CD4-positive, alpha-beta T cell treated with Interleukin-17A for 4 hours (primary cell): ENCODE data around the gene KRTAP19-3.
"Not testable (repeated sequence)": the region's sequence is repeated elsewhere in the genome, so short reads cannot be mapped to it uniquely, and the experiment has no call there.

Experiments
- DNase-seq: peaks from one replicate; pipeline ENCODE4 v3.0.0-alpha.2; 2020; ENCODE audit warnings: mixed read lengths

The KRTAP19-3 gene

DNA sequence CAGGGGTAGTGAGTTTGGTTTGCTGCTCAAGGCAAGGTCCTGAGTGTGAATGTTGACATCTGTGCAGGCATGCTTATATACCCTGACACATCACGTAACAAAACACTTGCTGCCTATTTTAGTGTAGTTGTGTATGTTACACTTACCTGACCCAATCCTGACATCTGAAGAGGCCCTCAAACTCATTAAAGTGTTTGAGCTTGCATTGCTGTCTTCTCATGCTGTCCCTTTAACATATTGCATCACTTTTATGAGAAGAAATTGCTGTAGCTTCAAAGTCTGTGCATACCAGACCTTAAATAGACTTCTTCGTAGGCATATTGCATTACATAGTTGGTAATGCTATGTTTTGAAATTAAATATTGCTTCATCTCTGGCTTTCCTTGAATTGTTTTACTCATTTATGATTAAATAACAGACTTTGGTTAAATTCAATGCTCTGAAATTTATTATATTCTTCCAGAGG is at the start of gene KRTAP19-3:
KRTAP19-3 (minus strand) TSS at position 51 of the 466 bp plus-strand sequence. CDS start 56 bp downstream, outside the sequence.
- no peak for DNase-seq

DNA sequence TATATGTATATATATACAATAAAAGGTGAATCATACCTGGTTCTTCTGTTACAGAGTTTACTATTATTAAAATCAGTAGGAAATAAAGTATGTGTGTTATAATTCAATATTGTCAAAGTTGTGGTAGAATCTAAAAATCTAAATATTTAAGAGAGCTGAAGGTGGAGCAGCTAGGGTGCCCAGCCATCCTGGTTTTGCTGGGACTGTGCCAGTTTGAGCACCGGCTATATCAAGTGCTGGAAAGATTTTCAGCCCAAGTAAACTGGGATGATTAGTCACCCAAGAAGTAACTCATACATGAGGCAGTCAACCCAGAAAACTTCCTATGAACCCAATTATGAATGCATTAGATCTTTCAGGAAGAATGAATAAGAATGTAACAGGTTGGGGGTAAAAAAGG is 27.1 kb upstream of the KRTAP19-3 start:
- DNase-seq: no peak

DNA sequence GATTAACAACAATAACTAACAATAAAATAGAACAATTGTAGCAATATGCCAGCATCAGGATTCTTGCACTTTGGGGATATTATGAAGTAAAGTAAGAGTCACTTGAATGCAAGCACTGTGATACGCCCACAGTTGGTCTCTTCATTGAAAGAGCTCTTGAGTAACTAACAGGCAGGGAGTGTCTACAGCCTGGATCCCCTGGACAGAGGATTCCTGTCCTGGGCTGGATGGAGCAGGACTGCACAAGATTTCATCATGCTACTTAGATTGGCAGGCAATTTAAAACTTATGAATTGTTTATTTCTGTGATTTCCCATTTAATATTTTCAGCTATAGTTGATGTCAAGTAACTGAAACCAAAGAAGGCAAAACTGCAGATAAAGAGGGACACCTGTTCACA is 23.9 kb upstream of the KRTAP19-3 start:
- no peak for DNase-seq

DNA sequence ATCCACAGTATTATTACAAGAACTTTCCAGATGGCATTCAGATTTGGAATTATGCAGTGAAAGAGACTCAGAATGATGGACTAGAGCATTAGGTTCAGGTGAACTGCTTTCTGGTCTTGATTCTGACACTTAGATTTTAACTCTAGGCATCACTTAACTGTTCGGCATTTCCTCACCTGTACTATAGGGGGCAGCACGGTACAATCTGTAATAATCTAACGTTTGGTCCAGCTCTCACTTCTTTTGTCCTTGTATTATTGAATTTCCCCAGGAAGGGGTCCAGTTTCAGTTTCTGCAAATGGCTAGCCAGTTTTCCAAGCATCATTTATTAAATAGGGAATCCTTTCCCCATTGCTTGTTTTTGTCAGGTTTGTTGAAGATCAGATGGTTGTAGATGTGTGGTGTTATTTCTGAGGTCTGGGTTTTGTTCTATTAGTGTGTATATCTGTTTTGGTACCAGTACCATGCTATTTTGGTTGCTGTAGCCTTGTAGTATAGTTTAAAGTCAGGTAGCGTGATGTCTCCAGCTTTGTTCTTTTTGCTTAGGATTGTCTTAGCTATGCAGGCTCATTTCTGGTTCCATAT is 13.9 kb upstream of the KRTAP19-3 start:
- DNase-seq: not testable (repeated sequence)

DNA sequence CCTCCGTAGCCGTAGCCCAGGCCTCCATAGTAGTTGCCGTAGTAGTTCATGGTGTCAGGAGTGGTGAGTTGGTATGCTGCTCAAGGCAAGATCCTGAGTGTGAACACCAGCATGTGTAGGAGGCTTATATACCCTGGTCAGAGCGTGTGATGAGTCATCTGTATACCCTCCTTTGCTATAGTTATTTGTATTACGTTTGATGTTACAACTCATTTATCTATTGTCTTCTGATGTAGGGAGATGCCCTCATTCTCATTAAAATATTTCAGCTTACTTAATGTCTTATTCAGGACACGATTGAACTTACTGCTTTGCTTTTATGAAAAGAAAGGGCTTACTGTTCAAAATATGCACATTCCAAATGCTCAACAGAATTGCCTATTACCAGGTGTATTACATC is 10.2 kb upstream of the KRTAP19-3 start, which contains the start of gene KRTAP19-5:
KRTAP19-5 (minus strand) TSS at position 101 of the 400 bp plus-strand sequence; CDS start at position 50, 51 bp downstream.
- DNase-seq: no peak

DNA sequence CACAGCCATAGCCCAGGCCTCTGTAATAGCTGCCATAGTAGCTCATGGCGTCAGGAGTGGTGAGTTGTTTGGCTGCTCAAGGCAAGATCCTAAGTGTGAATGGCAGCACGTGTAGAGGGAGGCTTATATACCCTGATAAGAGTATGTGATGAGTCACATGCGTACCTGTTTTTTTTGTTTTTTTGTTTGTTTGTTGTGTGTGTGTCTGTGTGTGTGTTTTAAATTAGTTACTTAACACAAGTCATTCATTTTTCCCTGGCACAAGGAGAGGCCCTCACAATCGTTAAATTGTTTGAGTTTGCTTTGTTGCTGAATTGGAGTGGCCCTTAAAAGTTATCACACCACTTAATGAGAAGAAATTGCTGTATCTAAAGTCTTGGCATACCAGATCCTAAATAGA is 5.3 kb upstream of the KRTAP19-3 start, which contains the start of gene KRTAP19-4:
KRTAP19-4 (minus strand) TSS at position 101 of the 400 bp plus-strand sequence; CDS start at position 46, 55 bp downstream.
- DNase-seq: no peak

DNA sequence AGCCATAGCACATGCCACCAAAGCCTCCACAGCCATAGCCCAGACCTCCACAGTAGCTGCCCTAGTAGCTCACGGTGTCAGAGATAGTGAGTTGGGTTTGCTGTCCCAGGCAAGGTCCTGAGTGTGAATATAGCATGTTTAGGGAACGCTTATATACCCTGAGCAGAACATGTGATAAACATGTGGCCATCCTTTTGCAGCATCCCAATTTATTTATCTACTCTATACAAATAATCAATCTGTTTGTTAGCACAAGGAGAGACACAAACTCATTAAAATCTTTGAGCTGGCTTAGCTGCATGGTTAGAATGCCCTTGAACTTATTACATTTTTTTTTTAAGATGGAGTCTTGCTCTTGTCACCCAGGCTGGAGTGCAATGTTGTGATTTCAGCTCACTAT is 4.5 kb downstream of the KRTAP19-3 start, which contains the start of gene KRTAP19-2:
KRTAP19-2 (minus strand) TSS at position 101 of the 400 bp plus-strand sequence; CDS start at position 13, 88 bp downstream.
- DNase-seq: no peak

DNA sequence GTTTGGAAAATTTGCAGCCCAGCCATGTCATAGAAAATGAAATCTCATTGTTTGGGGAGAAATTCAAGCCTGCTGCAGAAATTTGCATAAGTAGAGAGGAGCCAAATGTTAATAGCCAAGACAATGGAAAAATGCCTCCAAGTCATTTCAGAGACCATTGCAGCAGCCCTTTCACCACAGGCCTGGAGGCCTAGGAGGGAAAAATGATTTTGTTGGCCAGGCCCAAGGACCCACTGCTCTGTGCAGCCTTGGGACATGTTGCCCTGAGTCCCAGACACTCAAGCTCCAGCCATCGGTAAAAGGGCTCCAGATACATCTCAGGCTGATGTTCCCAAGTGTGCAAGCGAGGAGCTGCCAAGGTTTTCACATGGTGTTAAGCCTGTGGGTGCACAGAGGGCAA is 5.6 kb downstream of the KRTAP19-3 start:
- no peak for DNase-seq

DNA sequence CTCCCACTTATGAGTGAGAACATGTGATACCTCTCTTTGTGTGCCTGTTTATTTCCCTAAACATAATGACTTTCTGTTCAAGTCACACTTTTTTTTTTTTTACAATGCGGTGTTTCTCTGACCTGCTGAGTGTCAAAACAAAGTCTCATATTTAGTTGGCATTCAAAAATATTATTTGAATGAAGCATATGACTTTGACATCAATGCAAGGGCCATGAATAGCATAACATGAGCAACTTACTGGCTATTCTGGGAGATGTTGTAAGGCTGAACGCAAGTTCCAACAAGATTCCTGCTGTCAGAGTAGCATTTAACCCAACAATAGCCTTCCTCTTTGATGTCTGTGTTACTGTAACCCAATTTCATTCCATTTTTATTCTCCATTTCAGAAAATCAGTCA is 9.7 kb downstream of the KRTAP19-3 start:
- DNase-seq: no peak

DNA sequence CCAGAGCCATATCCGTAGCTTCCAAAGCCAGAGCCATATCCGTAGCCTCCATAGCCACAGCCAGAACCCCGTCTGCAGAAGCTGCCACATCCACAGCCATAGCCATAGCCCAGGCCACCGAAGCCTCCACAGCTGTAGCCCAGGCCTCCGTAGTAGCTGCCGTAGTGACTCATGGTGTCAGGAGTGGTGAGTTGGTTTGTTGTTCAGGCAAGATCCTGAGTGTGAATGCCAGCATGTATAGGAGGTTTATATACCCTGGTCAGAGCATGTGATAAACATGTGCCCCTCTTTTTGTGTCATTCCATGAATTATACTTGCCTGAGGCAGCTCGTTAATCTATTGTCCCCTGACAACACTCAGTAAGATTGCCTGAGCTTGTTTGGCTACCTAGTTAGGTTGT is 11.7 kb downstream of the KRTAP19-3 start, which contains the start of gene KRTAP19-1:
KRTAP19-1 (minus strand) TSS at position 223 of the 400 bp plus-strand sequence; CDS start at position 173, 50 bp downstream.
- no peak for DNase-seq

DNA sequence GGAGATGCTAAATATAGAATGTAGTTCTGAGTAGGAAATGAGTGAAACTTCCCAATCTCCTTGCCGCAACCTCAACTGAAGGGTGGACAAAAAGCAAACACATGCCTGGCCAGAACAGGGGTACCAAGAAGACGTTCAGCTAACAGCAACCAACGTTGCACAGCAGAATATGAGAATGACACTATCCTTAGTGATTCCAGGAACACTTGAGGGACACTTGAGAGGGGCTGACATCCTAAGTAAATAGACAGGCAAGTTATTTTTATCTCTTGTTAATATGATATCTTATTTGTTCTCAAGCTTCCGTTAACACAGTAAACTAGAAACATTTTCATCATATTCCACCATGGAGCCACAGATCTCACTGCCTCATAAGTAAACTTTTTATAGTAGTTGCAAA is 12.6 kb downstream of the KRTAP19-3 start:
- no peak for DNase-seq

DNA sequence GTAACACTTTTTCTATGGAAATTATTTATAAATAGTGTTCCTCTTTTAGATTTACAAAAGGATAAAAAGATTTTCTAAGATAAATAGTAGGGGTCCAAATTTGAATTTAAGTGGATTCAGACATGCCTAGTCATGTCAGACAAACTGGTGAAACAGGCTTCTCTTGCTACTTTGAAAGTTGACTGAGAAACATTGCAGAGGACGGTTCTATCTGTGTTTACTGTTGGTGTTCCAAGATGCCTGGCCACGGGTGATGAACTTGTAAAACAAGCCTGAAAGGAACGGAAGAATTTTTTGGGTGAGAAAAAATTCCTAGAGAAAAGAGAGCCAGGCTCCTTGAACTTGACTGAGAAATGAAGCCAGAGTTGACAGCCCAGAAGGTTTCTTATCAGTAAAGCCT is 13.8 kb downstream of the KRTAP19-3 start:
- no peak for DNase-seq

DNA sequence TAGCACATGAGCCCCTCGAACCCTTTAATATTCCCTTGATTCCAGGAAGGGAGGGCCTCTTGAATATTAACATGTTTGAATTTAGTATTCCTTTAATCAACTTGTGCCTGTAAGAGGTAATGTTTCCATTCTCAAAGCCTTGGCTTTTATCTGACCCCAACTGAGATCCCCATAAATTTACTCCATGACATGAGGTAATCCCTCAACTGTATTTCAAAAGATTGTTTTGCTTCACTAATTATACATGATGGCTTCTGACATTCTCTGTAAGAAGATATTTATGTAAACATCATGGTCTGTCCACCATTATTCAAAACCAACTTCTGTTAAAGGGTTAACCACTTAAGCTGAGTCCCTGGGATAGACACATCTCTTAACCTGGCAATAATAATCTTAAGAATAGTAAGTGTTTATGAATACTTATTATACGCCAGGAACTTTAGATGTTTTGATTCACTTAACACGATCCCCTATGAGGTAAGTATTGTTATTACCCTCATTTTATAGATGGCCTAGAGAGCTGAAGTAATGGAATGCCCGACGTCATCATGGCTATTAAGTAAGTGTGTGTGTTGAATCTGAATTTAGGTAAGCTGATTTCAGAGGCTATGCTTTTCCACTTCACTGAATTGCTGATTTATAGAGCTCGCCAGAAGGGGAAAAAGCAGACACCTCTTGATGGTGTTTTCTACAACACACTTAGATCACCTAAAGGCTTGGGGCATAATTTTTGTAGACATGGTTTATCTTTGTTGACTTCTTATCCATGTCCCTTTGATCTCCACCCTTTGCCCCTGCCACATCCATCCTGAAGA is 22.7 kb downstream of the KRTAP19-3 start:
- no peak for DNase-seq

DNA sequence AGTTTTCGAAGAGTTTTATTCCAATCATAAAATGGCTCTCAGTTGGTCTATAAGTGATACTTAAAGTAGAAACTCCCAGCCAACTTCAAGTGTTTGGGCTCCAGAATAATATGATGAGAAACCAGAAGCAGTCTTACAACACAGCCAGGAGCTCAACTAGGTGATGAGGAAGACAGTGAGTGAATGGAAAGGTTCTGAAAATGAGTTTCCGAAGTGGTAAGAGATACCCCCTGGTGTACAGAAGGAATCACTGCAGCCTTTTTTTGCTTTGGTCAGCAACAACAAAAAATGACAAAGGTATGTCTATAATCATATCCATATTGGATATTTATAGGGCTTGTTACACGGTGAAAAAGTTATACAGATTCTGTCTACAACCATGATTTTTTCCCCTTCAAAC is 28.1 kb downstream of the KRTAP19-3 start:
- no peak for DNase-seq

DNA sequence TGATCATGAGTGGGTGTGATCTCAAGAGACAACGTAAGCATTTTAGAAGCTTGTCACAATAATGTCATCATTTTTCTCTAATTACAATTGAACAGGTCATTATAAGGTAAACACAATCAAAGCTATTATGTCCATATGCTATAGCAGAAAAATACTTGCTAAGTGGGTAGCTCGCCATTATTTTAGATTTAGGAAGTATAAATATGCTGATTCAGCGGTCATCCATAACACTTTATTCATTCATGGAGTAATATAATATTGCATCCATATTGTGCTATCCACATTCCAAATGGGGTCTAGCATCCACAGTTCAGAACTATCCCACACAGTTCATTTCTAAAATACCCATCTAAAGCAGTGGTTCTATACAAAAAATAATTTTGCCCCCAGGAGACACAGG is 43.3 kb downstream of the KRTAP19-3 start:
- no peak for DNase-seq

DNA sequence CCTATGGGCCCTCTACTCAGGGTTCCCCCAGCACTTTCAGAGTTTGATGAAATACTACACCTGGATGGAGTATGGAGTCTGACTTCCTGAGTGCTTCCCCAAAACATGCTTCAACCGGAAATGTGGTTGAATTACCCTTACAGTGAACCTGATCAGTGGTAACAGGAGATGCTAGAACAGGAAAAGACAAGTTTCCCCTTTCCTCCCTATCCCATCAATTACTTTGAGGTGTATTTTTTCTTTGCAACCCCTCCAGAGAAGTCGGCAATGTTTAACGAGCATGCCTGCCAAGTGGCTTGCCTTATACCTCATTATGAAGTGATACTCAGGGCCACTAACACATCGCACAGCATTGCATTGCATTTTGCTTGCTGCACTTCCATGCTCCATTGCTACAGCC is 44.8 kb downstream of the KRTAP19-3 start:
- no peak for DNase-seq

DNA sequence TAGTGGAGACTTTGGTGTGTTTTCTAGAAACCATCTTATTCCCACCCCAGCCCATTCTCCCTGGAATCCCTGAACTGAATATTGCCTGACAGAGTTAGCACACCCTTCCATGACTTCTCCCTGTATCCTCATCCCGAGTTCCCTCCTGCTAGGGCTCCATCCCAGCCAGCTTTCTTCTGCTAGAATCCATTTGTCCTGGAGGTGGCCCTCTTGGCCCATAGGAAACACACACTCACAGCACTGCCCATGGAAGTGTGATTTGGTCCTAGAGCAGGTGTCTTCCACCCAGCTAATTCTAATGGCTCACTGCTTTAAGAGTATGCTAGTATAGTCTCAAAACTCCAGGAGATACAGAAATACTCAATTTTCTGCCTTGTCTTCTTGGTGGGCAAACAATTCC is 47.6 kb downstream of the KRTAP19-3 start:
- no peak for DNase-seq

DNA sequence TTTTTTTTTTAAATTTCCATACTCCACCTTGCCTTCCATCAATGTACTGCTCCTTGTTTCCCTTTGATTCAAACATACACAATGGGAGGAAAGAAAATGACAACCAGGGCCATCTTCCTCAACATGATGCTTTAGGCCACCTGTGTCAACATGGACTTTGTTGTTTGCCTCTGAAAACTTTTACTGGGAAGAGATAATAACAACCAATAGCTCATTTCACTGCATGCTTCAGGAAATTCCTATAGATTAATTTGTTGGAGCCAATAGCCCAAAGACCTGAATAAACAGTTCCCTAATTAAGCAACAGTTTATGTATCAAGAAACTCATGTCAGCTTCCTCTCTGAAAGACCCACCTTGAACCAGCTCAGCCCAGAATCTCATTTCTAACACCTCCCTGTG is 48.6 kb downstream of the KRTAP19-3 start:
- DNase-seq: no peak
